Right lobe of liver (tissue), 6 donors: ENCODE measurements around the gene TRIM66. TPM values are rescaled to one million over a fixed set of nuclear protein-coding genes. Genes with fewer than 3 reads are reported as not detected.

Source experiments
- ATAC-seq, 4 donors: fragments of 200-7000 bp; cut with Tn5 transposase; one replicate each; pipeline ENCODE4 v1.9.1; 2020; ENCODE audit warnings: mild to moderate bottlenecking in 4 of 4, moderate library complexity in 4 of 4
- DNase-seq, 3 donors: peaks; one replicate each; pipeline ENCODE4 v3.0.0-alpha.2; 2020
- H3K27ac ChIP-seq, 3 donors: fragments of 200-600 bp; one replicate each; pipeline ENCODE4 v1.8.0; 2022
- H3K27me3 ChIP-seq, 2 donors: fragments of 200-600 bp; one replicate each; pipeline ENCODE4 v1.8.0; 2022
- H3K36me3 ChIP-seq, 4 donors: fragments of 200-600 bp; sonication (generic) in 1 of 4; one replicate each; pipeline versions ENCODE4 v1.5.1 to v1.8.0; 2017 to 2022; ENCODE audit warnings: control low read depth in 1 of 4
- H3K4me1 ChIP-seq, 4 donors: fragments of 200-600 bp; sonication (generic) in 1 of 4; one replicate each; pipeline versions ENCODE4 v1.5.1 to v1.8.0; 2017 to 2022; ENCODE audit warnings: control low read depth in 1 of 4
- H3K4me3 ChIP-seq, 3 donors: fragments of 200-600 bp; one replicate each; pipeline ENCODE4 v1.8.0; 2022
- H3K9me3 ChIP-seq, 4 donors: fragments of 200-600 bp; sonication (generic) in 1 of 4; one replicate each; pipeline versions ENCODE4 v1.5.1 to v1.8.0; 2017 to 2022; ENCODE audit warnings: control low read depth in 1 of 4
- POLR2A ChIP-seq: fragments of 450-650 bp; IDR thresholded peaks from one replicate; pipeline ENCODE4 v1.6.1; 2017; ENCODE audit warnings: antibody characterized with exemption, mild to moderate bottlenecking
- WGBS: methylation state at CpG from one replicate; pipeline ENCODE4 v1.1.6; 2018; ENCODE audit warnings: low coverage, low lambda C conversion rate; ENCODE audit not compliant: insufficient coverage; ENCODE audit errors: missing lambda C conversion rate; 5-methylcytosine and 5-hydroxymethylcytosine counted together
- intact Hi-C, 2 donors: fragments of 100-400 bp; cut with DNase I; formaldehyde crosslinking; loops; one replicate each; pipeline versions ENCODE4 v1.11.2 to v1.14.1; 2022
- total RNA-seq, 6 experiments: library from RNA; depleted of rRNA in 2 of 6; stranded (reverse); fragments of >200 nt in 2 of 6; fragmentation: NEBNext Ultra II Directional in 3 of 6; extraction: Animal tissue kit (Norgen Biotek cat#: 25700) in 3 of 6; gene quantifications; one replicate each; pipeline versions ENCODE4 v1.1.0 to v1.2.4, GENCODE V29; 2016 to 2023
- TF ChIP-seq, protein P1 (sequence below), 4 donors: fragments of 200-600 bp in 3 of 4; fragments of 450-650 bp in 1 of 4; IDR thresholded peaks; one replicate each; pipeline versions ENCODE4 v1.5.1 to v1.8.0; 2016 to 2022; ENCODE audit warnings: antibody characterized with exemption in 4 of 4, mild to moderate bottlenecking in 2 of 4
- donor health status: DM: no; HTN: yes; CAD: no.
- donor health status: DM: no; HTN: no; CAD: no.
- donor health status: DM: no; HTN: no; CAD: no.
- donor health status: DM: no; HTN: yes; CAD: no.
- donor health status: DM: no; HTN: yes; CAD: no.

TRIM66 gene
- total RNA-seq, 6 experiments from 2014 or later: 4.0 to 16.4 (median 6.9) TPM

DNA sequence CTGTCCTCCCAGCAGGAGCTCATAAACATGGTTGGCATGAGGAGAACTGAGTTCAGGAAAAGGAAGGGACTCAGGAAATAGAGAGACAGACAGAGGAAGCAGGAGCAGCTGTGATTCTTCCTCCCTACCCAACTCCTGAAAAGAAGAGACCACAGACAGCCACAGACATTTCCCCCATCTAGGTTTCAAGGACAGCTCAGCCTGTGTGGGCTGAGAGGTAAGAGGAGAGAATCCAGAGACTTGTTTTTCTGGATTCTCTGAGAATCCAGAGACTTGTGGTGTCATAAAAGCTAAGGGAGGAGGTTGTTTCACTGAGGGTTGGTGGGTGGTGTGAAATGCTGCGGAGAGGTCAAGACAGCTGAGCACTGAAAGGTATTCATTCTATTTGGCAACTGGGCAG, 69.4 kb downstream of the TRIM66 start:
- no peak for ATAC-seq
- TF ChIP-seq, protein P1, sequence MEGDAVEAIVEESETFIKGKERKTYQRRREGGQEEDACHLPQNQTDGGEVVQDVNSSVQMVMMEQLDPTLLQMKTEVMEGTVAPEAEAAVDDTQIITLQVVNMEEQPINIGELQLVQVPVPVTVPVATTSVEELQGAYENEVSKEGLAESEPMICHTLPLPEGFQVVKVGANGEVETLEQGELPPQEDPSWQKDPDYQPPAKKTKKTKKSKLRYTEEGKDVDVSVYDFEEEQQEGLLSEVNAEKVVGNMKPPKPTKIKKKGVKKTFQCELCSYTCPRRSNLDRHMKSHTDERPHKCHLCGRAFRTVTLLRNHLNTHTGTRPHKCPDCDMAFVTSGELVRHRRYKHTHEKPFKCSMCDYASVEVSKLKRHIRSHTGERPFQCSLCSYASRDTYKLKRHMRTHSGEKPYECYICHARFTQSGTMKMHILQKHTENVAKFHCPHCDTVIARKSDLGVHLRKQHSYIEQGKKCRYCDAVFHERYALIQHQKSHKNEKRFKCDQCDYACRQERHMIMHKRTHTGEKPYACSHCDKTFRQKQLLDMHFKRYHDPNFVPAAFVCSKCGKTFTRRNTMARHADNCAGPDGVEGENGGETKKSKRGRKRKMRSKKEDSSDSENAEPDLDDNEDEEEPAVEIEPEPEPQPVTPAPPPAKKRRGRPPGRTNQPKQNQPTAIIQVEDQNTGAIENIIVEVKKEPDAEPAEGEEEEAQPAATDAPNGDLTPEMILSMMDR (IDR thresholded peaks at IDR 0.05): no peak
- no peak for TF ChIP-seq POLR2A
- no peak for DNase-seq
- Histone ChIP-seq H3K36me3 (peaks cover 0 to 11% (median 4%) of the 10 kb centered on the region in 4 donors), H3K27ac (no peak overlapping the region), H3K27me3 (no peaks in the 10 kb centered on the region), H3K4me3 (no peak overlapping the region), H3K4me1 (no peaks in the 10 kb centered on the region), H3K9me3 (no peaks in the 10 kb centered on the region)
- intact Hi-C loops: no loop called here
- 67% methylated on average over 1 of the region's 1 CpG for WGBS

DNA sequence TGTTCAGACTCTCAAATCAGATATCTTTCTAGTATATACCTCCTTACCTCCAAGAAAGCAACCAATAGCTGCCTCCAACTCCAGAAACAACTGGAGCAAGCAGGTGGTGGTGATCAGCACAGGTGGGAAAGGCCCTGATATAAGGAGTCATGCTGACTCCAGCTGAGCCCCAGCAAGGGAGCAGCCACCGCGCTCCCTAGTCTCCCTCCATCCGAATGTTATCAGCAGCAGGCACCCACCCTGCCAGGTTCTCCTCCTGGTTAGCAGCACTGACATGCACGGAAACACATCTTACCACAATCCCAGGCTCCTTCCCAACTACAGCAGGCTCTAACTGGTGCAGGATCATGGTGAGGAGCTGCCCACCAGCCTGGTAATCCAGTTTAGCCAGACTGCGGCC, 69.9 kb downstream of the TRIM66 start:
- Histone ChIP-seq H3K27ac (no peak overlapping the region), H3K4me3 (no peak overlapping the region), H3K27me3 (no peaks in the 10 kb centered on the region), H3K4me1 (no peaks in the 10 kb centered on the region), H3K9me3 (no peaks in the 10 kb centered on the region), H3K36me3 (peaks cover 0 to 6% (median 3%) of the 10 kb centered on the region in 4 donors)
- 80% methylated on average over 1 of the region's 5 CpGs for WGBS
- ATAC-seq (no peak), DNase-seq (no peak)
- intact Hi-C loops: no loop called here
- TF ChIP-seq, protein P1 (IDR thresholded peaks at IDR 0.05): no peak
- no peak for TF ChIP-seq POLR2A

DNA sequence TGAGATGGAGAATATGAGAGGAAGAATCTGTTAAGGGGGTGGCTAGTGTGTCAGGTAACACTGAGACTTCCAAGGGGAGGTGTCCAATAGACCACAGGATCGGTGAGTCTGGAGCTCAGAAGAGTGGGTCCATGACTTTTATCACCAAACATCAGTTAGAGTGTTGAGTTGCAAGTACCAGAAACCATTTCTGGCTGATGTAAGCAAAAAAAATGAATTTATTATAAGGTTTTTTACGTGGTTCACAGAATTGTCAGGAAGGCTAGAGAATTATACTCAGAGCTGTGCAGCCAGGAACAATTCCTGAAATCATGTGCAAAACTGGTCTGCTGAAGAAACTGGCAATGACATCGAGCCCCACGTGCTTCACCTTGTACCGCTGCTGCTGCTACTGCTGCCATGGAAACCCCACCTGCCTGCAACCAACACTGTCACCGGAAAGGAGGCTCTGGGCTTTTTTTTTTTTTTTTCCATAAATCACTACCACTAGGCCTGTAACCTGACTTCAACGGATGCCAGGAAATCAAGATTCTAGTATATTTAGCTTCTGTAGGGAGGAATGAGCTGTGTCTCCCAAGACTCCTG, 71.8 kb downstream of the TRIM66 start:
- H3K27me3 ChIP-seq: no peaks in the 10 kb centered on the region
- WGBS: 53% methylated on average over 5 of the region's 7 CpGs
- H3K4me1 ChIP-seq: no peaks in the 10 kb centered on the region
- no peak overlapping the region for H3K27ac ChIP-seq
- H3K9me3 ChIP-seq: no peaks in the 10 kb centered on the region
- intact Hi-C loops: no loop called here
- no peak for TF ChIP-seq POLR2A
- TF ChIP-seq, protein P1 (IDR thresholded peaks at IDR 0.05): no peak
- ATAC-seq (no peak), DNase-seq (no peak)
- no peaks in the 10 kb centered on the region for H3K36me3 ChIP-seq
- no peak overlapping the region for H3K4me3 ChIP-seq

DNA sequence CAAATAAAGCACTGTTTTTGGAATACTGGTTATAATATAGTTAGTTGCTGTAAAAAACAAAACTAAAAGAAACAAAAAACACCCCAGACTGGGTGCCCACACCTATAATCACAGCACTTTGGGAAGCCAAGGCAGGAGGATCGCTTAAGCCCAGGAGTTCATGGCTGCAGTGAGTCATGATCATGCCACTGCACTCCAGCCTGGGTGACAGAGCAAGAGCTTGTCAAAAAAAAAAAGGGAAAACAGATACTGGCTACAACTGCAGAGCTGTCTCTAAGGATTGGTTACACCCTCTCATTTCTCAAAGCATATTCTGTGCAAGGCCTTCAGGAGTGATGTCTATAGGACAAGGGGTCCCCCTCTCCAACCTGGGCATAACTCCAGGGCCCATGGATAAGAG, 73.8 kb downstream of the TRIM66 start:
- H3K4me1 ChIP-seq: no peaks in the 10 kb centered on the region
- ATAC-seq: no peak
- no peaks in the 10 kb centered on the region for H3K27me3 ChIP-seq
- WGBS: 88% methylated on average over 1 of the region's 1 CpG
- no peaks in the 10 kb centered on the region for H3K9me3 ChIP-seq
- no peaks in the 10 kb centered on the region for H3K36me3 ChIP-seq
- H3K27ac ChIP-seq: no peak overlapping the region
- DNase-seq: no peak
- H3K4me3 ChIP-seq: no peak overlapping the region
- intact Hi-C loops: no loop called here
- no peak for TF ChIP-seq POLR2A
- TF ChIP-seq, protein P1 (IDR thresholded peaks at IDR 0.05): no peak
